A549 treated with Hydrocortisone at 1 μM for 4 hours (cell line): ENCODE results near the gene IQGAP3. TPM values are rescaled to one million over a fixed set of nuclear protein-coding genes. Genes with fewer than 3 reads are reported as not detected.

Source experiments
- total RNA-seq: library from RNA; stranded (reverse); fragments of 200-300 nt; extraction: Qiagen RNA extraction; gene quantifications from 5 replicates; pipeline ENCODE4 v1.2.3, GENCODE V29; 2022

The IQGAP3 gene, protein sequence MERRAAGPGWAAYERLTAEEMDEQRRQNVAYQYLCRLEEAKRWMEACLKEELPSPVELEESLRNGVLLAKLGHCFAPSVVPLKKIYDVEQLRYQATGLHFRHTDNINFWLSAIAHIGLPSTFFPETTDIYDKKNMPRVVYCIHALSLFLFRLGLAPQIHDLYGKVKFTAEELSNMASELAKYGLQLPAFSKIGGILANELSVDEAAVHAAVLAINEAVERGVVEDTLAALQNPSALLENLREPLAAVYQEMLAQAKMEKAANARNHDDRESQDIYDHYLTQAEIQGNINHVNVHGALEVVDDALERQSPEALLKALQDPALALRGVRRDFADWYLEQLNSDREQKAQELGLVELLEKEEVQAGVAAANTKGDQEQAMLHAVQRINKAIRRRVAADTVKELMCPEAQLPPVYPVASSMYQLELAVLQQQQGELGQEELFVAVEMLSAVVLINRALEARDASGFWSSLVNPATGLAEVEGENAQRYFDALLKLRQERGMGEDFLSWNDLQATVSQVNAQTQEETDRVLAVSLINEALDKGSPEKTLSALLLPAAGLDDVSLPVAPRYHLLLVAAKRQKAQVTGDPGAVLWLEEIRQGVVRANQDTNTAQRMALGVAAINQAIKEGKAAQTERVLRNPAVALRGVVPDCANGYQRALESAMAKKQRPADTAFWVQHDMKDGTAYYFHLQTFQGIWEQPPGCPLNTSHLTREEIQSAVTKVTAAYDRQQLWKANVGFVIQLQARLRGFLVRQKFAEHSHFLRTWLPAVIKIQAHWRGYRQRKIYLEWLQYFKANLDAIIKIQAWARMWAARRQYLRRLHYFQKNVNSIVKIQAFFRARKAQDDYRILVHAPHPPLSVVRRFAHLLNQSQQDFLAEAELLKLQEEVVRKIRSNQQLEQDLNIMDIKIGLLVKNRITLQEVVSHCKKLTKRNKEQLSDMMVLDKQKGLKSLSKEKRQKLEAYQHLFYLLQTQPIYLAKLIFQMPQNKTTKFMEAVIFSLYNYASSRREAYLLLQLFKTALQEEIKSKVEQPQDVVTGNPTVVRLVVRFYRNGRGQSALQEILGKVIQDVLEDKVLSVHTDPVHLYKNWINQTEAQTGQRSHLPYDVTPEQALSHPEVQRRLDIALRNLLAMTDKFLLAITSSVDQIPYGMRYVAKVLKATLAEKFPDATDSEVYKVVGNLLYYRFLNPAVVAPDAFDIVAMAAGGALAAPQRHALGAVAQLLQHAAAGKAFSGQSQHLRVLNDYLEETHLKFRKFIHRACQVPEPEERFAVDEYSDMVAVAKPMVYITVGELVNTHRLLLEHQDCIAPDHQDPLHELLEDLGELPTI (N-terminal part only)
- total RNA-seq: 13.4 to 17.9 TPM (median 16.5 TPM) in 5 replicates

DNA sequence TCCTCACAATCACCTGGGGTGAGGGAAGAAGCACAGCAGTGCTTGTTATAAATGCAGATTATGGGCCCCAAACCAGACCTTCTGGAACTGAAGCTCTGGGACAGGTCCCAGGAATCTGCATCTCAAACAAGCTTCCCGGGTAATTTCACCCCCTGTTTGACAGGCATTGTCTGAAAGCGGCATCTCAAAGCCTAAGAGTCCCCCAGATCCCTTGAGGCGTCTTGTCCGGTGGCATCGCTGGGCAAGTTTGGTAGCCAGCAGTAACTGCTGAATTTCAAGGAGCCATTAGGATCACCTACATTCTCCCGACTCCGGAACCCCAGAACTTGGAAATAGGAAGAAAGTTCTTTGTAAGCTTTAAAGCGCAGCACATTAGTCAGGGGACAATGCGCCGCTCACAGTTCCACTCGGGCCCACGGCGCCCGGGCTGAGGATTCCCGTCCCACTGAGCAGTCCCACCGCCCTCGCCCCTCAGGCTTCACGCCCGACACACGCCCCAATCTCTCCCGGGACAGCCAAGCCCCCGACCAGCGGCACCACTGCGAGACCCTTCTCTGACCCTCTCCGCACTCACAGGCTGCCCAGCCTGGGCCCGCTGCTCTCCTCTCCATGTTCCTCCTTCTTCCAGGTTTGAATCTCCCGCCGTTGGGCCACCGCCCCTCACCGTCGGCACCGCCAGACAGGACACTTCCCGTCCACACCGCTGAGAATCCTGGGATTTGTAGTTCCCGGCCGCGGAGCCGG, at the start of gene IQGAP3:
Gene IQGAP3, minus strand, starts transcription at position 647 of the 744 bp plus-strand sequence. Its CDS starts 36 bp downstream, at position 611.

DNA sequence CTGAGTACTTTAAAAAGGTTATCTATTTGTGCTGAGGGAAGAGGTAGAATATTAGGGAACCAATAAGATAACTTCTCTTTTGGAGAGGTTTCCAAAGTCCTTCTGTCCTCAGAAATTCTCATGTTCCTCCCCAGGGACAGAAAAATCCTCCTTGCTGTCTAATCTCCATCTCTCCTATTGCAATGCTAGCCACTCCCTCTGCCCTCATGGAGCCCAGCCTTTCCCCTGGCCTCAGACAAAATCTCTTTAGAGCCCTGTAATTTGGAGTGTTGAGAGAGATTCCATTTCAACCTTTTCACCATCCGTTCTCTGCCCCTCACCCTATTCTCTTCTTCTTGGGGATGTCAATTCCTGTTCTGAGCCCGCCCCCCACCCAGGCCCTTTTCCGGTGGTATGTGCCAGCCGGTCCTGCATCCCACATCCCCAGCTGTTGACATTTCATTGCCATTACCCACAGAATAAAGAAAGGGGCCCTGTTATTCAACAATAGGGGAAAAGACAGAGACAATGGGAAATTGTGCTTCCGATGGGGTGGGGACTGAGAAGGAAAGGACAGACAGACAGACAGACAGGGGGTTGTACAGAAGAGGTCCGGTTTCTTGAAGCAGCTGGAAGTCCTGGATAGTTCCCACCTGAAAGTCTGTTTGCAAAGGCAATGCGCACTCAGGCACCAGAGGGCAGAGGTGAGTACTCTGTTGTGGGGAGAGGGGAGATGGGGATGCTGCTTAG, 46.7 kb upstream of the IQGAP3 start, which contains the start of gene HAPLN2:
Gene HAPLN2, plus strand, starts transcription at position 563 of the 729 bp plus-strand sequence. CDS start 4,076 bp downstream, outside the sequence.

DNA sequence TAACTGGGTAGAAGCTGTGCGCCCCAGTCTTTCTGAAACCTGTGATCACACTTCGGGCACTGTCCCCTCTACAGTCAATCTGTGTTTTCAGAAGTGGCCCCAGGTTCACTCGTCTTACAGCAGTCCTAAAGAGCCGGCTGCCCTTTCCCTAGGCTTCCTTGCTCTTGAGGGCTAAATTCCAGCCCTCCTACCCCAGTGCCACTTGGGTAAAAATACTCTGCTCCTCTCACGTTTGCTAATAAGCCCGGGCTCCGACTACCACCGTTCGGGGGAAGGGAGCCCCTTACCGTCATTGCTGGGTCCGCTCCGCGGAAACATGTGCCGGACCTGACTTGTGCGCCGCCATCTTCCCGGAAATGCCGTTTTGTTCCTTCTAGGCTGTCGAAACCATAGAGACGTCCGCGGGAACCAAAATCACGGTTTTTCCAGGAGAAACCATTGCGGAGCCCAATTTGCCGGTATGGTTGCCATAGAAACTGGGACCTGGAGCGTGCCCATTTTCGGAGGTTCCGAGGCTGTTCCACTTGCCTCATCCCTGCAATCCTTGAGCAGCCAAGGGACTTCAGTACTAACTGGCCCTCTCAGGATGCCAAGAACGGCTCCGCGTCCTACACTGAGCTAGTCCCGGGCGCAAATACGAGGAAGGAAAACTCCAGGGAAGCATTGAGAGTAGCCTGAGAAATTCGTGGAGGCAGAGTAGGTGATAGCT, 28.9 kb upstream of the IQGAP3 start, which contains the start of gene GPATCH4:
Gene GPATCH4, minus strand, starts transcription at position 358 of the 709 bp plus-strand sequence.

DNA sequence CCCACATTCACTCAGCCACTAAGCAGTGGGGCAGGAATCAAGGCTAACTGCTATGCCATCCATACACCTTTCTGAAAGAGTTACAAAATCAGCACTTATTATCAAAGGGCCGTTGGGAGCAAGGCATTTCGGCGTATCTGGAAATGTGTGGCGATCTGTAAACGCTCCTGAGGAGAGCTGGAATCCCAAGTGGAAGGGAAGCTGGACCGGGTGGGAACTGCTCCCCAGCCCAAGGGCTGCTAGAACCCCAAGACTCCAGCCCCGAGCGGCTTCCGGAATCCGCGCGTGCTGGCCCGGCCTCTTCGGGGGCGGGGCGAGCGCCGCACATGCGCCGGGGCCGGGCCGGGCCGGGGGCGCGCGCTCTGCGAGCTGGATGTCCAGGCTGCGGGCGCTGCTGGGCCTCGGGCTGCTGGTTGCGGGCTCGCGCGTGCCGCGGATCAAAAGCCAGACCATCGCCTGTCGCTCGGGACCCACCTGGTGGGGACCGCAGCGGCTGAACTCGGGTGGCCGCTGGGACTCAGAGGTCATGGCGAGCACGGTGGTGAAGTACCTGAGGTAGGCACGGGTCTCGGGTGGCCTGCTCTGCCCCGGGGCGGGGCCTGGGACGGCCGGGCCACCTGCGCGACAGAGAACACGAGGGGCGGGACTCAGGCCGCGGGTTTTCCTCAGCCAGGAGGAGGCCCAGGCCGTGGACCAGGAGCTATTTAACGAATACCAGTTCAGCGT, 19.2 kb upstream of the IQGAP3 start, which contains the start of gene NAXE:
Gene NAXE, plus strand, starts transcription at position 345 of the 726 bp plus-strand sequence. Its CDS starts 29 bp downstream, at position 374.

DNA sequence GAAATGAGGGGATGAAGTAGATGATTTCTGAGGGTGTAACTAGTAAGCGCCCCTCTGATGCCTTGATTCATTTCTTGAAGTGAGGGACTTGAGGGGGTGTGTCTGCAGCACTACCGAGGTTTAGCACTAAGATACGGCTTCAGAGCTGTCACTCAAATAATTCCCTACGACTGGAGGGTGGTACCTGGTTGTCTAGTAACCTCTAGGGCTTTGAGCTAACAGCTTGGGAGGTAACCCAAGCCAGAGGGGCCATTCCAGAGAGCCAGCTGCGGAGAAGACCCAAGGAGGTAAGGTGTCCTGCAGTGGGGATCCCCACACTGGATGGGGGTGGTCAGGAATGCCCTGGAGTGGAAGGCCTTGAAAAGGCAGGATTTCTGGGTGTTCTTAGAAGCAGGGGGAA, 7.1 kb upstream of the IQGAP3 start, which contains the start of gene TTC24:
Gene TTC24, plus strand, starts transcription at position 252 of the 400 bp plus-strand sequence. CDS start 1,642 bp downstream, outside the sequence.

DNA sequence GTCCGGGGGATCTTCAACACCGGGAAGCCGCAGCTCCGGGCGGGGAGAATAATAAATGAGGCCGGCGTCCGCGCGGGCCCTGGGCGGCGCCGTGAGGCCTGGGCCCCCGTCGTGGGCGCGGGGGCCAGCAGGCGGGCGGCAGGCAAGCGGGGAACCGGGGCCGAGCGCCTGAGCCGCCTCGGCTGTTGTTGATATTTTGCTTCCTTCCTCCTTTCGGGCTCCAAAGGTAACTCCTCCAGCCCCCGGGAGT, 71.9 kb downstream of the IQGAP3 start, which contains the start of gene MEF2D:
Gene MEF2D, minus strand, starts transcription at position 233 of the 250 bp plus-strand sequence. CDS start 17,483 bp downstream, outside the sequence.

Other genes starting within 250 kb of the IQGAP3 start
- gene CCT3, start 234.3 kb downstream of the IQGAP3 start, total RNA-seq: 373 to 439 TPM (median 401 TPM) in 5 replicates
- gene TSACC, start 234.0 kb downstream of the IQGAP3 start, total RNA-seq: 1.7 to 2.8 TPM (median 2.1 TPM) in 5 replicates
- 0.09 TPM in 1 of 5 replicates, not detected in the others for gene RHBG, start 203.4 kb downstream of the IQGAP3 start, total RNA-seq
- gene MEF2D, start 71.8 kb downstream of the IQGAP3 start, total RNA-seq: 23.9 to 32.3 TPM (median 27.1 TPM) in 5 replicates
- gene TTC24, start 7.2 kb upstream of the IQGAP3 start, total RNA-seq: not detected in 5 replicates
- 138 to 170 TPM (median 165 TPM) in 5 replicates for gene NAXE, start 19.2 kb upstream of the IQGAP3 start, total RNA-seq
- gene GPATCH4, start 28.9 kb upstream of the IQGAP3 start, total RNA-seq: 60.8 to 107 TPM (median 64.5 TPM) in 5 replicates
- gene HAPLN2, start 46.9 kb upstream of the IQGAP3 start, total RNA-seq: 0.14 to 0.47 TPM (median 0.20 TPM) in 5 replicates
- 0.12 to 0.13 TPM in 2 of 5 replicates, not detected in the others for gene BCAN, start 69.6 kb upstream of the IQGAP3 start, total RNA-seq
- gene NES, start 104.8 kb upstream of the IQGAP3 start, total RNA-seq: 1.0 to 1.5 TPM (median 1.2 TPM) in 5 replicates
- 7.2 to 12.0 TPM (median 7.8 TPM) in 5 replicates for gene CRABP2, start 133.0 kb upstream of the IQGAP3 start, total RNA-seq
- 22.7 to 26.6 TPM (median 25.3 TPM) in 5 replicates for gene METTL25B, start 155.9 kb upstream of the IQGAP3 start, total RNA-seq
- 37.3 to 57.8 TPM (median 43.3 TPM) in 5 replicates for gene ISG20L2, start 156.2 kb upstream of the IQGAP3 start, total RNA-seq
- gene MRPL24, start 168.5 kb upstream of the IQGAP3 start, total RNA-seq: 166 to 208 TPM (median 194 TPM) in 5 replicates
- 410 to 475 TPM (median 429 TPM) in 5 replicates for gene HDGF, start 179.1 kb upstream of the IQGAP3 start, total RNA-seq
- 69.9 to 79.4 TPM (median 75.6 TPM) in 5 replicates for gene PRCC, start 195.0 kb upstream of the IQGAP3 start, total RNA-seq
- 3.0 to 3.8 TPM (median 3.7 TPM) in 5 replicates for gene SH2D2A, start 244.3 kb upstream of the IQGAP3 start, total RNA-seq